Measurements from ENCODE around the gene ARID2.

DNA sequence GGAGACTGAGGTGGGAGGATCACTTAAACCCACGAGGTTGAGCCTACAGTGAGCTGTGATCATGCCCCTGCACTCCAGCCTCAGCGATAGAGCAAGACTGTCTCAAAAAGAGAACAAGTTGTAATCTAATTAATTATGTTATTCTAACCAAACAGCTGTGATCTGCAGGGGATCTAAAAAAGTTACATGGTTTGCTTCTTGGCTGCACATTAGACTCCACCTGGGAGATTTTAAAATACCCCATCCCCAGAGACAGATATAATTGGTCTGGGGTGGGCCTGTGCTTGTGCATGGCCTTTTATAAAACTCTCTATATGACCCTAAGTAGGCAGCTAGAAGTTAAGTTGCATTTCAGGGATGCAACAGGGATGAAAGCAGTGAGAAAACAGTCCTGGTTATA, 184.1 kb downstream of the ARID2 start:
- TF ChIP-seq POLR2A (IDR thresholded peaks at IDR 0.05) (no peak), POLR2AphosphoS5 (IDR thresholded peaks at IDR 0.05) (no peak), CTCF (IDR thresholded peaks at IDR 0.05) (no peak), EP300 (IDR thresholded peaks at IDR 0.05) (no peak)
